Measurements from ENCODE around the gene ELF1. TPM values are rescaled to one million over a fixed set of nuclear protein-coding genes. Genes with fewer than 3 reads are reported as not detected.

ELF1 gene
- total and polyA plus RNA-seq, 2 experiments from 2014 or later, result 39.4 to 91.1 TPM

DNA sequence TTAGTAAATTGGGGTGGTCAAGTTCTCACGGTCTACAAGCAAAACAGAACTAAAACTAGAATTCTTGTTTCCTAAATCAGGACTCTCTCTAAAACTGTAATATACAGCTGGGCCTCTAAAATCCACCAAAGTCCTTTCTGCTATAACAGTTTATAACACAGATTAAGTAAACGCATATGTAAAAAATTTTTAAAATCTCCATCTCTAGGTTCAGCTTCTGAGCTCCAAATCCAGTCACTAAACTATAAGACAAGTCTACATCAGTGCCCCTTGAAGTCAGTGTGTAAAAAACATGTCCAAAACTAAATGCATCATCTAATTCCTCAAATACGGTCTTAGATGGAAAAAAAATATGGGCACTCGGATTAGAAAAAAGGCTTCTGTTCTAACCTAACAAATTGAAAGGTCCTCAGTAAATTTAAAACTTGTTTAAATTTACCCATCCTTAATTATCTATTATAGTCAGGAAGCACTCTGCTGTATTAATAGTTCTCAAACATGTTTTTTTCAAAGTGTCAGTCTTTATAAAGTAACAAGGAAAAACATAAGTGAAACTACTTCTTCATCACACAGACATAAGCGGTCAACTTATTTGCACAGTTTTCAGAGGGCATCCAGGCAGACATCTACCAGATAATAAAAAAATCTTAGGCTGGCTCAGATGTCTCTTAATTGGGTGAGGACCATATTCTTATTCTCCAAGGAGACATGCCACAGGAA lies 33.6 kb downstream of the ELF1 start:
- TF ChIP-seq EZH2phosphoT487 (IDR thresholded peaks at IDR 0.05; ENCODE audit: low read depth, severe bottlenecking, unreplicated experiment), result no peak
- TF ChIP-seq, protein P1, sequence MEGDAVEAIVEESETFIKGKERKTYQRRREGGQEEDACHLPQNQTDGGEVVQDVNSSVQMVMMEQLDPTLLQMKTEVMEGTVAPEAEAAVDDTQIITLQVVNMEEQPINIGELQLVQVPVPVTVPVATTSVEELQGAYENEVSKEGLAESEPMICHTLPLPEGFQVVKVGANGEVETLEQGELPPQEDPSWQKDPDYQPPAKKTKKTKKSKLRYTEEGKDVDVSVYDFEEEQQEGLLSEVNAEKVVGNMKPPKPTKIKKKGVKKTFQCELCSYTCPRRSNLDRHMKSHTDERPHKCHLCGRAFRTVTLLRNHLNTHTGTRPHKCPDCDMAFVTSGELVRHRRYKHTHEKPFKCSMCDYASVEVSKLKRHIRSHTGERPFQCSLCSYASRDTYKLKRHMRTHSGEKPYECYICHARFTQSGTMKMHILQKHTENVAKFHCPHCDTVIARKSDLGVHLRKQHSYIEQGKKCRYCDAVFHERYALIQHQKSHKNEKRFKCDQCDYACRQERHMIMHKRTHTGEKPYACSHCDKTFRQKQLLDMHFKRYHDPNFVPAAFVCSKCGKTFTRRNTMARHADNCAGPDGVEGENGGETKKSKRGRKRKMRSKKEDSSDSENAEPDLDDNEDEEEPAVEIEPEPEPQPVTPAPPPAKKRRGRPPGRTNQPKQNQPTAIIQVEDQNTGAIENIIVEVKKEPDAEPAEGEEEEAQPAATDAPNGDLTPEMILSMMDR (IDR thresholded peaks at IDR 0.05; ENCODE audit: poor library complexity), result no peak
- TF ChIP-seq EZH2 (IDR thresholded peaks at IDR 0.05; ENCODE audit: borderline replicate concordance), result no peak
- WGBS (ENCODE audit: low lambda C conversion rate, missing lambda C conversion rate), result 82% methylated on average over 5 of the region's 5 CpGs
- DNase-seq (ENCODE audit: low spot score), result no peak
- peaks cover 31% of the 10 kb centered on the region for H3K4me1 ChIP-seq (ENCODE audit: insufficient read depth)
- no peaks in the 10 kb centered on the region for H3K9me2 ChIP-seq (replicated peaks; ENCODE audit: insufficient read depth)
- H4K20me1 ChIP-seq (ENCODE audit: insufficient read depth, poor library complexity, severe bottlenecking), result peaks cover 22% of the 10 kb centered on the region
- no peaks in the 10 kb centered on the region for H3K27me3 ChIP-seq
- peaks cover 93% of the 10 kb centered on the region for H3K79me2 ChIP-seq
- H3K9me3 ChIP-seq (ENCODE audit: low read depth), result no peaks in the 10 kb centered on the region
- H2AFZ ChIP-seq, result no peak overlapping the region
- peak overlapping the region; percentile 27 for H3K27ac ChIP-seq
- H3K4me3 ChIP-seq, result no peak overlapping the region
- H3K36me3 ChIP-seq (replicated peaks; ENCODE audit: insufficient read depth, low read depth), result no peaks in the 10 kb centered on the region
- peak overlapping the region; percentile 68 for H3K4me2 ChIP-seq

DNA sequence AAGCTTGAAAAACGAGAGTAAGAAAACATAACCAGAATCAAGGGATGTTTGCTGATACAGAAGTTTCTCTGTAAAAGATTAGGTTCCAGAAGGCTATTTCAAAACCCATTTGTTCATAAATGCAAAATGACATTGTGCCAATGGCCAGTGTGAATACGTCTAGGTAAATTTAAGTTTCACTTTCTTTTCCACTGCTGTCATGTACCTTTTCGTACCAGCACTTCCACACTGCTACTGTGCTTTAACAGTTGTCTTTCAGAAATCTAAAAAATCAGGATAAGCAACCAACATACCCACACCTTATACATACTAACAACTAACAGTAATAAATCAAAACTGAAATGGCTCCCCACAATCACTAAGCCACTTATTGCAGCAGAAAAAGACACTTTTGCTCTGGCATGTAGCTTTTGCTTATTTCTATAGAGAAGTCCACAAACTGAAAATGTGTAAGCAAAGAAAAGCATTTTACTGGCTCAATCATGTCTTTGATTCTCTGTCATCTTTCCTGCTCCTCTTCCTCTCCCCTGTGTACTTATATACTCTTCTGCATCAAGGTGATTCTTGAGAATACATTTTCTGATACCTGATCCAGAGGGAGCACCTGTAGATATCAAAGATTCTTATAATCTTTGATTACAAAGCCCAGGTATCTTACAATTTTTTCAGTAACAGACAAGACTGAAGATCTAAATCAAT lies 34.3 kb downstream of the ELF1 start:
- TF ChIP-seq EZH2 (IDR thresholded peaks at IDR 0.05; ENCODE audit: borderline replicate concordance), result no peak
- H3K4me1 ChIP-seq (ENCODE audit: insufficient read depth), result peaks cover 31% of the 10 kb centered on the region
- H3K27ac ChIP-seq, result peak overlapping the region; percentile 27
- no peaks in the 10 kb centered on the region for H3K27me3 ChIP-seq
- peaks cover 22% of the 10 kb centered on the region for H4K20me1 ChIP-seq (ENCODE audit: insufficient read depth, poor library complexity, severe bottlenecking)
- WGBS (ENCODE audit: low lambda C conversion rate, missing lambda C conversion rate), result 73% methylated on average over 3 of the region's 3 CpGs
- peak overlapping the region; percentile 68 for H3K4me2 ChIP-seq
- H2AFZ ChIP-seq, result no peak overlapping the region
- no peaks in the 10 kb centered on the region for H3K9me2 ChIP-seq (replicated peaks; ENCODE audit: insufficient read depth)
- DNase-seq (ENCODE audit: low spot score), result no peak
- no peak overlapping the region for H3K4me3 ChIP-seq
- peaks cover 93% of the 10 kb centered on the region for H3K79me2 ChIP-seq
- no peaks in the 10 kb centered on the region for H3K9me3 ChIP-seq (ENCODE audit: low read depth)
- H3K36me3 ChIP-seq (replicated peaks; ENCODE audit: insufficient read depth, low read depth), result no peaks in the 10 kb centered on the region

DNA sequence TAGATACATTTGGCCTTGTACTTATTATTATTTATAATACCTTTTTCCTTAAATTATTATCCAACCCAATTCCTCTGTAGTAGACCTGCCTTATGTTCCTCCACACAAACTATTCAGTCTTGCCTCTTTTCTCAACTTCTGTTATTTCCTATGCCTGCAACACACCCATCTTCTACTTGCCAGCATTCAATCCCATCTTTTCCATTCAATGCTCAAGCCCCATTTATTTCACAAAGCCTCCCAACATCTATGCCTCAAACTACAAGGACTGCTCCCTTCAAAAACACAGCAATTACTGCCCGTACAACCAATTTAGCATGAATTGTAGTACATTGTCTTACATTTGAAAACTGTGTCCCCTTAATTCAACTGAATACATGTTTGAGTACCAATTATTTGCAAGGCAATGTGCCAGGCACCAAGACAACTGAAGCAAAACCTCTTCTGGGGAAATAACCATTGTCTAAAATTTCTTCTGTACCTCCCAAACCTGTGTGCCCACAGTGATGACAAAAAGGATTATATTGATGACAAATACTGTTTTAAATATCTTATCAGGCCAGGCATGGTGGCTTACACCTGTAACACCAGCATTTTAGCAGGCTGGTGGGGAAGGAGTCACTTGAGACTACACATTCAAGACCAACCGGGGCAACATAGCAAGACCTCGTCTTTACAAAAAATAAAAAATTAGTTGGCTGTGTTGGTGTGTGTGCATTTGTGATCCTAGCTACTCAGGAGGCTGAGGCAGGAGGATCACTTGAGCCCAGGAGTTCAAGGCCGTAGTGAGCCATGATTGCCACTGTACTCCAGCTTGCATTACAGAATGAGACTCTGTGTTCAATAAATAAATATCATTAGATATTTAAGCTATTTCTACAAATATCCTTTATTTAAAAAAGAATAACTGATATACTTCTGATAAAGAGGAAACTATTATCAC lies 35.1 kb downstream of the ELF1 start:
- no peaks in the 10 kb centered on the region for H3K27me3 ChIP-seq
- peaks cover 93% of the 10 kb centered on the region for H3K79me2 ChIP-seq
- H3K4me1 ChIP-seq (ENCODE audit: insufficient read depth), result peaks cover 31% of the 10 kb centered on the region
- no peak for TF ChIP-seq EZH2 (IDR thresholded peaks at IDR 0.05; ENCODE audit: borderline replicate concordance)
- TF ChIP-seq, protein P1 (IDR thresholded peaks at IDR 0.05; ENCODE audit: poor library complexity), result no peak
- no peak for TF ChIP-seq EZH2phosphoT487 (IDR thresholded peaks at IDR 0.05; ENCODE audit: low read depth, severe bottlenecking, unreplicated experiment)
- no peak for DNase-seq (ENCODE audit: low spot score)
- no peak overlapping the region for H3K4me3 ChIP-seq
- H2AFZ ChIP-seq, result no peak overlapping the region
- no peaks in the 10 kb centered on the region for H3K9me2 ChIP-seq (replicated peaks; ENCODE audit: insufficient read depth)
- peaks cover 13% of the 10 kb centered on the region for H4K20me1 ChIP-seq (ENCODE audit: insufficient read depth, poor library complexity, severe bottlenecking)
- no peaks in the 10 kb centered on the region for H3K36me3 ChIP-seq (replicated peaks; ENCODE audit: insufficient read depth, low read depth)
- WGBS (ENCODE audit: low lambda C conversion rate, missing lambda C conversion rate), result 93% methylated on average over 4 of the region's 4 CpGs
- H3K9me3 ChIP-seq (ENCODE audit: low read depth), result no peaks in the 10 kb centered on the region
- peak overlapping the region; percentile 72 for H3K27ac ChIP-seq
- H3K4me2 ChIP-seq, result peak overlapping the region; percentile 68
